ENCODE data around the gene HLA-DOB. TPM values are rescaled to one million over a fixed set of nuclear protein-coding genes. Genes with fewer than 3 reads are reported as not detected.

The HLA-DOB gene
- total RNA-seq, 2 donors from 2014 or later, result 0.54 TPM; not detected in 1

GRCh38 chr6:32796848-32797776 is 19.7 kb downstream of the HLA-DOB start:
- TF ChIP-seq, protein P1, sequence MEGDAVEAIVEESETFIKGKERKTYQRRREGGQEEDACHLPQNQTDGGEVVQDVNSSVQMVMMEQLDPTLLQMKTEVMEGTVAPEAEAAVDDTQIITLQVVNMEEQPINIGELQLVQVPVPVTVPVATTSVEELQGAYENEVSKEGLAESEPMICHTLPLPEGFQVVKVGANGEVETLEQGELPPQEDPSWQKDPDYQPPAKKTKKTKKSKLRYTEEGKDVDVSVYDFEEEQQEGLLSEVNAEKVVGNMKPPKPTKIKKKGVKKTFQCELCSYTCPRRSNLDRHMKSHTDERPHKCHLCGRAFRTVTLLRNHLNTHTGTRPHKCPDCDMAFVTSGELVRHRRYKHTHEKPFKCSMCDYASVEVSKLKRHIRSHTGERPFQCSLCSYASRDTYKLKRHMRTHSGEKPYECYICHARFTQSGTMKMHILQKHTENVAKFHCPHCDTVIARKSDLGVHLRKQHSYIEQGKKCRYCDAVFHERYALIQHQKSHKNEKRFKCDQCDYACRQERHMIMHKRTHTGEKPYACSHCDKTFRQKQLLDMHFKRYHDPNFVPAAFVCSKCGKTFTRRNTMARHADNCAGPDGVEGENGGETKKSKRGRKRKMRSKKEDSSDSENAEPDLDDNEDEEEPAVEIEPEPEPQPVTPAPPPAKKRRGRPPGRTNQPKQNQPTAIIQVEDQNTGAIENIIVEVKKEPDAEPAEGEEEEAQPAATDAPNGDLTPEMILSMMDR (IDR thresholded peaks at IDR 0.05), result peak; percentile 91
- H3K27me3 ChIP-seq (replicated peaks; ENCODE audit: insufficient read depth), result no peaks in the 10 kb centered on the region
- DNase-seq (ENCODE audit: low spot score) (peak; percentile 33), ATAC-seq (ENCODE audit: insufficient number of reproducible peaks, low FRiP score, low read depth) (peak; percentile 72)
- no peaks in the 10 kb centered on the region for H3K9me3 ChIP-seq
- H3K36me3 ChIP-seq, result no peaks in the 10 kb centered on the region
- peak overlapping the region; percentile 43 for H3K4me3 ChIP-seq
- no peak overlapping the region for H3K27ac ChIP-seq
- peaks cover 0 to 3% of the 10 kb centered on the region in 2 donors for H3K4me1 ChIP-seq (ENCODE audit: control insufficient read depth in 1 of 2, low read depth in 2 of 2)

DNA sequence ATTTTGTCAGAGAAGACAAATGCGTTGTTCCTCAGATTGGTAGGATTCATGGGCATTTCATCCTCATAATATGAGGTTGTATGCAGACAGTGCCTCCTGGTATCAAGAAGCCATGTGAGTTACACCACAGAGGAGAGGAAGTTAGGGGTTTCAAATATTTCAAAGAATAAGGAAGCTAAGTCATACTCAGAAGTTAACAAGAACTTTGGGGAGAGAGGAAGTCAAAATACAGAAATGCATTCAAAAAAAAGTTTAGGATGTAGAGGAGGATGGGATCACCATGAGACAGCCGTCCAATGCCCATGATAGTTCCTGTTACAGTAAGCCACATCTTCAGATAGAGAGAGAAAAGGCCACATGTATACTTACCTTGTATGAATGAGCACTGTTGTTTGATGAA is 22.3 kb downstream of the HLA-DOB start:
- H3K27me3 ChIP-seq (replicated peaks; ENCODE audit: insufficient read depth), result no peaks in the 10 kb centered on the region
- no peaks in the 10 kb centered on the region for H3K9me3 ChIP-seq
- H3K4me3 ChIP-seq, result no peak overlapping the region
- no peaks in the 10 kb centered on the region for H3K36me3 ChIP-seq
- TF ChIP-seq, protein P1 (IDR thresholded peaks at IDR 0.05), result no peak
- ATAC-seq (ENCODE audit: insufficient number of reproducible peaks, low FRiP score, low read depth) (no peak), DNase-seq (ENCODE audit: low spot score) (no peak)
- H3K27ac ChIP-seq, result no peak overlapping the region
- H3K4me1 ChIP-seq (ENCODE audit: control insufficient read depth in 1 of 2, low read depth in 2 of 2), result peaks cover 0 to 3% of the 10 kb centered on the region in 2 donors

DNA sequence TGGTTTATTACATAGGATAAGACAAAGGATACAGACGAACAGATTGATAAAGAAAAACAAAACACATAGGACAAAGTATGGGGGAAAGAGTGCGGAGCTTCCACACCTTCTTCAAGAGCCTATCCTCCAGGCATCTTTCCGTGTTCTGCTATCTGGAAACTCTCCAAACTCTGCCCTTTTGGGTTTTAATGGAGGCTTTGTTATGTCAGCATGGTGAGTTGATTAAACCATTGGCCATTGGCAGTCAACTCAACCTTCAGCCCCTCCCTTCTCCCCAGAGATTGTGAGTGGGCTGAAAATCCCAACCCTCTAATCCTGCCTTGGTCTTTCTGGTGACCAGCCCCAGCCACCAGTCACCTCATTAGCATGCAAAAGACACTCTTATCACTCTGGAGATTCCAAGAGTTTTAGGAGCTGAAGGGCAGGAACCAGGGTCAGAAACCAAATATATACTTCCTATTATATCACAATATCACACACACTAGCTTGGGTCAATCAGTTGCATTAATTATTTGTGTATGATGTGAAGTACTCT is 23.8 kb downstream of the HLA-DOB start:
- Histone ChIP-seq H3K27me3 (replicated peaks; ENCODE audit: insufficient read depth) (no peaks in the 10 kb centered on the region), H3K27ac (no peak overlapping the region), H3K9me3 (no peaks in the 10 kb centered on the region), H3K4me3 (no peak overlapping the region), H3K4me1 (ENCODE audit: control insufficient read depth in 1 of 2, low read depth in 2 of 2) (peaks cover 0 to 3% of the 10 kb centered on the region in 2 donors), H3K36me3 (no peaks in the 10 kb centered on the region)
- TF ChIP-seq, protein P1 (IDR thresholded peaks at IDR 0.05), result no peak
- DNase-seq (ENCODE audit: low spot score), result no peak
- ATAC-seq (ENCODE audit: insufficient number of reproducible peaks, low FRiP score, low read depth), result no peak

GRCh38 chr6:32790306-32790705 is 26.5 kb downstream of the HLA-DOB start:
- Histone ChIP-seq H3K4me1 (ENCODE audit: control insufficient read depth in 1 of 2, low read depth in 2 of 2) (no peaks in the 10 kb centered on the region), H3K27ac (no peak overlapping the region)

More at GRCh38 chr6:32790306-32790705, 26.5 kb downstream of the HLA-DOB start:
- DNase-seq (ENCODE audit: low spot score) (no peak), ATAC-seq (ENCODE audit: insufficient number of reproducible peaks, low FRiP score, low read depth) (no peak)
- Histone ChIP-seq H3K9me3 (no peaks in the 10 kb centered on the region), H3K36me3 (no peaks in the 10 kb centered on the region), H3K27me3 (replicated peaks; ENCODE audit: insufficient read depth) (no peaks in the 10 kb centered on the region), H3K4me3 (no peak overlapping the region)
- TF ChIP-seq, protein P1 (IDR thresholded peaks at IDR 0.05), result no peak

All from thoracic aorta (tissue), 2 donors.